Activated naive CD8-positive, alpha-beta T cell treated with anti-CD3 and anti-CD28 coated beads, Interleukin-2, amount 50 U/mL, for 16 hours (primary cell): Measurements from ENCODE around the gene C12orf76.
"Not testable (repeated sequence)": the region's sequence is repeated elsewhere in the genome, so short reads cannot be mapped to it uniquely, and the experiment has no call there.

Experiments used
- DNase-seq: peaks from one replicate; pipeline ENCODE4 v3.0.0-alpha.2; 2020; ENCODE audit warnings: low read depth, low spot score

C12orf76 gene

GRCh38 chr12:110048242-110049027 is at the start of gene C12orf76:
Gene C12orf76 (minus strand): TSS chr12:110048522. CDS start chr12:110048495, 27 bp downstream.
- peak; percentile 81 for DNase-seq

DNA sequence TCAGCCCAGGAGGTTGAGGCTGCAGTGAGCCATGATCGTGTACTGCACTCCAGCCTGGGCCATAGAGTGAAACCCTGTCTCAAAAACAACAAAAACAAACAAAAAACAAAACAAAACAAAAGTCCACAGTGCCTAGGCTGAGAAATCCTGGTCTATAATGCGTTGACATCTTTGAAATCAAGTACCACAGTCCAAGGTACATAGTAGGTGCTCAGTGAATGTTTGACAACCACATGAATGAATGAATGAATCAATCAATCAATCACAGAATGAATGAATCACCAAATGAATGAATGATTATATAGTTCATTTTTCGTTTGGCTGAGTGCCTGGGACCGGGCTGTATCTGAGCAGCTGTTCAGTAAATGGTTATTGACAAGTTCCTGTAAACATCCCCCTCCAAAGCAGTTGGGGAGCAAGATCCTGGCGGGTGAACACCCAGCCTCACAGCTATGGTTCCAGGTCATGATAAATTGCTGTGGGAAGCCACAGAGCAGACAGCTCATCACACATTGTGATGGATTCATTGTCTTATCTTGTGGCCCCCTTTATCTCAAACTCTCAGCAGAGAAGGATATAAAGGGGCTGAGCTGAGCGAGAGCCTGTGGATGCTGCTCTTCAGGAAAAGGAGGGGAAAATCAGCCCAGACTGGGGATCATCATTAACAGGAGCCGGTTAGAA is 45.4 kb upstream of the C12orf76 start:
- no peak for DNase-seq

DNA sequence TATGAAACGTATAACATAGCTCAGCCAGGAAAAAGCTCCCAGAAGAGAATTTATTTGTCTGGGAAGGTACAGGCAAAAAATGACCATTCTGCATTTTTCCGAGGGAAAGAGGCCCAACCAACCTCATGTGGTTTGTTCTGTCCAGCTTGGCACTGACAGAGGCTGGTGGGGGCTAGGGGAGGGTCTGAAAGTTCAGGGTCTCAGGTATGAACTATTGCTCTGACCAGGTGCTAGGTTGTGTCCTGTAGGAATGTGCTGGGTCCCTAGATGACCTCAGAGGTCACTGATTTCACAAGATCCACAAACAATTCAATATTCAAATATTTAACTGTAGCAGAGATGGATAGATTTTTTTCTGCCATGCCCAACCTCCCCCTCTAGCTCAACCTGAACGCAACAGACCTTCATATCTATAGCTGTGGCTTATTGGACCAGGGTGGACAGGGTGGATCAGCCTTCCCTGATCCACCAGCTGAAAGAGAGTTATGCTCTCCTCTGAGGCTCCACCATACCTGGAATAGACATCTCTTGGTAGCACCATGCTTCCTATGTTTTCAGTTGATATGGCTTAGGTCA is 42.9 kb upstream of the C12orf76 start:
- DNase-seq, result no peak

GRCh38 chr12:110090266-110091135 is 42.2 kb upstream of the C12orf76 start:
- DNase-seq, result no peak

DNA sequence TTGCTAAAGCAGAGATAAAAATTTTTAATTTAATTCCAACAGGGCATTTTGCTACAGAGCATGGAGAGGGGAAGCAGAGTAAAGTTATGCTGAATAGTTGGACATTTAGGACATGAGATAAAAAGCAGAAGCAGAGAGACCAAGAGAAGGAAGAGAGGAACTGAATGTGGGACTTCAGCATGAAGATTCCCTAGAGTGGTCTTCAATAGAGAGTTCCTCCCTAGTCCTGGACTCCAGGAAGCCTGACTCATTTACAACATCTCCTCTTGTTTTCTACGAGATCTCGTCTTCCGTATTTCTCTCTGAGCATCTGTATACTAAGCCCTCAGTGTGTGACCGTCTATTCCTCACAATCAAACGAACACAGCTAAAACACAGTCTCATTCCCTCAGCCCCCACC is 40.6 kb upstream of the C12orf76 start:
- DNase-seq, result no peak

- not testable (repeated sequence) for DNase-seq
These were observed 39.9 kb upstream of the C12orf76 start for GRCh38 chr12:110088216-110088615.

DNA sequence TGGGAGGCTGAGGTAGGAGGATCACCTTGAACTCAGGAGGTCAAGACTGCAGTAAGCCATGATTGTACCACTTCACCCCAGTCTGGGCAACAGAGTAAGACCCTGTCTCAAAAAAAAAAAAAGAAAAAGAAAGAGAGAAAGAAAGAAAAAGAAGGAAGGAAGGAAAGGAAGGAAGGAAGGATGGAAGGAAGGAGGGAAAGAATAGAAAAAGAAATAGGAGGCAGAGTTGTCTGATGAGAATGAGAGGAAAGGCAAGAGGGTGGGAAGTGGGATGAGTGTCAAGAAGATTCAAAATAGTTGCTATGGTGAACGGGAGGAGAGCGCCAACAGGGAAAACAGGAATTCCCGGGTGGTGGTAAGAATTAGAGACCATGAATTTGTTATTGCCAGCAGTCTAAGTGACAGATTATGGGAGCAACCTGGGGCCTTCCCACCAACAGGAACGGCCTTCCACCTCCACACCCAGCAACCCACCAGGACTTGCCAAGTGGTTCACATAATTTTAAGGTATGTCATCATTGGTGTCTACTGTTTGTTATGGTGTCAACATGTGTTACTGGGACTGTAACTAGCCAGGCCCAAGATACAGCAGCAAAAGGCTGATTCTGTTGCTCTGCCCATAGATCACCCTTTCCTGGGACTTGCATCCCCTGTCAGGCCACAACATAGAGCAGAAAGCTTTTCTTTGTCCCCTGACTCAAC is 36.1 kb upstream of the C12orf76 start:
- DNase-seq, result no peak

DNA sequence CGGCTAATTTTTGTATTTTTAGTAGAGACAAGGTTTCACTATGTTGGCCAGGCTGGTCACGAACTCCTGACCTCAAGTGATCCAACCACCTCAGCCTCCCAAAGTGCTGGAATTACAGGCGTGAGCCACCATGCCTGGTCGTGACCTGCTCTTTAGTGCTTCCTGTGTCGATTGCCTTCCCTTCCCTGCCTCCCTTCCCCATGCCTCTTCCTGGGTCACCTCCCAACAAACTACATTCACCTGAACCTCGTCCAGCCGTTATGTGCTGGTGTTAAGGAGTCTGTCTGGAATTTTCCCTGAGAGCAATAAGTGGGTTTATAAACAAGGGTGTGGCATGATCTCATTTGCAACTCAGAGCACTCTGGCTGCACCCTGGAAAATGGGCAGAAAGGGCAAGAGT is 32.1 kb upstream of the C12orf76 start:
- DNase-seq, result no peak

- DNase-seq, result peak; percentile 35
These were observed 31.4 kb upstream of the C12orf76 start for GRCh38 chr12:110079477-110080400.

- no peak for DNase-seq
These were observed 29.5 kb upstream of the C12orf76 start for GRCh38 chr12:110077800-110078199.

DNA sequence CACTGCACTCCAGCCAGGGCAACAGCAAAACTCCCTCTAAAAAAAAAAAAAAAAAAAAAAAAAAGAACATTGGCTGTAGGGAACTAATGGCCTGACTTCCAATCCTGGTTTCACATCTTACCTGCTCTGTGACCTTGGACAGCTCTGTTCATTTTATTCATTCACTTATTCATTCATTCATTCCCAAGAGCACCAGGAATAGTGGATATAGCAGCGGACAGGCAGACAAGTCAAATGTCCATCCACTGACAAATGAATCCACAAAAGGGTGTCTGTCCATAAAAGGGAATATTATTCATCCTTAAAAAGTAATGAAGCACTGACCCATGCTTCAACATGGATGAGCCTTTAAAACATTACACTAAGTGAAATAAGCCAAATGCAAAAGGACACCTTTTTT is 27.6 kb upstream of the C12orf76 start:
- DNase-seq, result no peak

- no peak for DNase-seq
These were observed 25.8 kb upstream of the C12orf76 start for GRCh38 chr12:110074089-110074488.

DNA sequence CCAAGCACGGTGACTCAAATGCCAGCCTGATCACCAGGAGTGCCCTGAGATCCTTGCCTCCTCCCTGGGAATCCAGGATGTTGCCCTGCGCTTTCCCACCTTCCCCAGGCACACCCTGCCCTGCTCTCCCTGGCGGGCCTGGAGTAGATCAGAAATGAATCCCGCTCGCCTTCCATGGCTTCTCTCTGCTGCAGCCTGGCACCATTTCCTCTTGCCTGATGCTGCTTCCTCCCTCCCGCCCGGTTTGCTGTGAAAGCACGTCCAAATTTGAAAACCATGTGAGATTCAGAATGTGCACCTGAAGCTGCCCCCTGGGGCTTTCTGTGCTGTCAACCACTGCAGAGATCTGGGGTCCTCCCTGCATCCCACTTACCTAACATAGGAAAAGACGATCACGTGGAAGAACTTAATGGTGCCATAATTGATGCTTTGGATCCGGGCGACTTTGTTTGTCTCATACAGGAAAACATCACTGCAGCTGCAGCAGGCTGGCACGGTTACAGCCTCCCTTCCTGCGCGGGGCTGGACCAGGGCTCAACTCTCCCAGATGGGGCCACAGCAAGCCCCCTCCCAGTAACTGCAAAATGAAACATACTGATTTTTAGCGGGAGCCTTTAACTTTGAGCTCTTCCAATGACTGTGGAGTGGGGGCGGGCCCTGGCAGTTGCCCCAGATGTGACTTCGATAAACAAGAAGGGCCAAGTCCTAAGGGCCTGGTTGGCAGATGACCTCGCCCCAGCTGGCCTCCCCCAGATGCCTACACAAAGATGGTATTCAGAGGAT is 24.9 kb upstream of the C12orf76 start:
- DNase-seq, result no peak

DNA sequence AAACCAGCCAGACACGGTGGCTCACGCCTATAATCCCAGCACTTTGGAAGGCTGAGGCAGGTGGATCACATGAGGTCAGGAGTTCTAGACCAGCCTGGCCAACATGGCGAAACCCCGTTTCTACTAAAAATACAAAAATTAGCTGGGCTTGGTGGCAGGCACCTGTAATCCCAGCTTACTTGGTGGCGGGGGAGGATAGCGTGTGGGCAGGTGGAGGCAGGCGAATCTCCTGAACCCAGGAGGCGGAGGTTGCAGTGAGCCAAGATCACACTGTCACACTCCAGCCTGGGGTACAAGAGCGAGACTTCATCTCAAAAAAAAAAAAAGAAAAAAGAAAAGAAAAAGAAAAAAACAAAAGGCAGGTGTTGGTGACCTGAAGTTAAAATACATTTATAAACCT is 24.3 kb upstream of the C12orf76 start:
- DNase-seq, result not testable (repeated sequence)

DNA sequence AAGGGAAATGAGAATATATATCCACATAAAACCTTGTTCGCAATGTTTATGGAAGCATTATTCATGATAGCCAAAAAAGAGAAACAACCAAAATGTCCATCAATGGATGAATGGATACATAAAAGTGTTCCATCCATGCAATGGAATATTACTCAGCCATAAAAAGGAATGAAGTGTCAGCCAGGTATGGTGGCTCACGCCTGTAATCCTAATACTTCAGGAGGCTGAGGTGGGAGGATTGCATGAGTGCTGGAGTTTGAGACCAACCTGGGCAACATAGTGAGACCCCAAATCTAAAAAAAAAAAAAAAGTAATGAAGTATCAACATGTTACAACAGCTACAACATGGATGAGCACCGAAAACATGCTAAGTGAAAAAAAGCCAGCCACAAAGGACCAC is 23.6 kb upstream of the C12orf76 start:
- no peak for DNase-seq

- DNase-seq, result no peak
These were observed 23.2 kb upstream of the C12orf76 start for GRCh38 chr12:110071504-110071903.

DNA sequence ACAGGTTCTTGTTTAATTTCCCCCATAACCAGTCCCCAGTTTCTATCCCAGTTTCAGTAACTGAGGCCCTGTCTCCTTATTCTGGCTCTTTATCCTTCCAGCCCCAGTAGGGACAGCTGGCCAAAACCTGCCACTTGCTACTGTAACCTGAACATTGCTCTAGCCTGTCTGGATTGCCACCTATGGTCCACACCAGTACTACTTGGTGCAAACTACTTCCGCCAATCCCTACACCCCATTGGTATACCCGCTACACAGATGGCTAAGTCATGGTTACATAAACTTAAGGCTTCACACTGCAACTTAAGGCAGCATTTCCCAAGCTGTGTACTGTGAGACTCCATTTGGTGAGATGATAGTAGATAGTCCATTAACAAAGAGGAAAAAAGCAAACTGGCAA is 20.3 kb upstream of the C12orf76 start:
- no peak for DNase-seq

GRCh38 chr12:110068115-110068514 is 19.8 kb upstream of the C12orf76 start:
- not testable (repeated sequence) for DNase-seq

GRCh38 chr12:110067531-110067930 is 19.2 kb upstream of the C12orf76 start:
- DNase-seq, result no peak
